Activated CD8-positive, alpha-beta memory T cell treated with anti-CD3 and anti-CD28 coated beads, Interleukin-2, amount 10 ng/mL, durations not matched to agents 7 days and 5 days (primary cell): ENCODE data around the gene MOGAT2. TPM values are rescaled to one million over a fixed set of nuclear protein-coding genes. Genes with fewer than 3 reads are reported as not detected.
"Not testable (repeated sequence)": the region's sequence is repeated elsewhere in the genome, so short reads cannot be mapped to it uniquely, and the experiment has no call there.

ENCODE experiments used
- ATAC-seq: fragments of 150-1000 bp; cut with Tn5 transposase; one replicate; pipeline ENCODE4 v1.10.0; 2021; ENCODE audit warnings: moderate library complexity
- CTCF ChIA-PET: fragments of 350-600 bp; sonication (Branson Sonifier 250); formaldehyde crosslinking; loops from one replicate; lab custom pipeline; 2021; ENCODE audit warnings: antibody characterized with exemption; lab: Charles Lee
- DNase-seq: peaks from one replicate; pipeline ENCODE4 v3.0.0-alpha.2; 2020
- H3K27ac Mint-ChIP-seq: one replicate; pipeline ENCODE4 v1.8.0; 2021; ENCODE audit warnings: mild to moderate bottlenecking, mixed read lengths
- H3K27me3 Mint-ChIP-seq: one replicate; pipeline ENCODE4 v1.8.0; 2021; ENCODE audit warnings: mixed read lengths
- H3K36me3 Mint-ChIP-seq: one replicate; pipeline ENCODE4 v1.8.0; 2021; ENCODE audit warnings: mild to moderate bottlenecking, mixed read lengths
- H3K4me1 Mint-ChIP-seq: one replicate; pipeline ENCODE4 v1.8.0; 2021; ENCODE audit warnings: mixed read lengths
- H3K4me3 Mint-ChIP-seq: one replicate; pipeline ENCODE4 v1.8.0; 2021; ENCODE audit warnings: mild to moderate bottlenecking, moderate library complexity, mixed read lengths
- H3K9me3 Mint-ChIP-seq: one replicate; pipeline ENCODE4 v1.8.0; 2022; ENCODE audit warnings: low read depth, mixed read lengths
- total RNA-seq, 2 experiments: library from RNA; stranded (reverse); gene quantifications; one replicate each; pipeline ENCODE4 v1.2.3, GENCODE V29; 2021

Gene MOGAT2
- not detected for total RNA-seq

- Mint-ChIP-seq H3K27ac (no peak within 1 kb of the TSS), H3K27me3 (peaks cover 11% of the 10 kb centered on the region), H3K36me3 (no peaks in the 10 kb centered on the region), H3K9me3 (no peaks in the 10 kb centered on the region), H3K4me1 (no peaks in the 10 kb centered on the region), H3K4me3 (no peak within 1 kb of the TSS)
- CTCF ChIA-PET, result interaction anchor here (0.6 kb wide), 1 partner anchor 48 kb away, joined by 3 read pairs; no protein-coding TSS in a partner anchor
- ATAC-seq (no peak), DNase-seq (peak; percentile 21)
These were observed at the start of gene MOGAT2 for GRCh38 chr11:75717608-75718418. Gene MOGAT2 (plus strand): TSS chr11:75717838. CDS start chr11:75717889, 51 bp downstream.

GRCh38 chr11:75668451-75669297 lies 49.0 kb upstream of the MOGAT2 start, which contains the start of gene MAP6:
Gene MAP6 (minus strand): TSS chr11:75669038. CDS start chr11:75668369, 669 bp downstream.
- DNase-seq, result peak; percentile 62
- Mint-ChIP-seq H3K27me3 (peaks cover 75% of the 10 kb centered on the region), H3K36me3 (no peaks in the 10 kb centered on the region), H3K4me1 (peaks cover 33% of the 10 kb centered on the region), H3K9me3 (no peaks in the 10 kb centered on the region), H3K4me3 (peak within 1 kb of the TSS; percentile 72), H3K27ac (no peak within 1 kb of the TSS)
- CTCF ChIA-PET, result interaction anchor here (0.6 to 1.4 kb wide), 3 partner anchors 37 to 135 kb away, joined by 3 to 4 read pairs (median 3); no protein-coding TSS in a partner anchor
- peak; percentile 54 for ATAC-seq

- H3K4me3 Mint-ChIP-seq, result peak overlapping the region; percentile 12
- peaks cover 64% of the 10 kb centered on the region for H3K27me3 Mint-ChIP-seq
- peak; percentile 76 for DNase-seq
- H3K4me1 Mint-ChIP-seq, result peaks cover 29% of the 10 kb centered on the region
- H3K36me3 Mint-ChIP-seq, result peaks cover 4% of the 10 kb centered on the region
- peaks cover 3% of the 10 kb centered on the region for H3K9me3 Mint-ChIP-seq
- no peak overlapping the region for H3K27ac Mint-ChIP-seq
- CTCF ChIA-PET, result interaction anchor here (1.0 to 1.3 kb wide), 3 partner anchors 8 to 149 kb away, joined by 3 to 5 read pairs (median 3); partner anchors contain the start of gene GDPD5
- peak; percentile 93 for ATAC-seq
These were observed 43.6 kb upstream of the MOGAT2 start for GRCh38 chr11:75673977-75674582.

- CTCF ChIA-PET, result no interaction called here
- H3K27ac Mint-ChIP-seq, result no peak overlapping the region
These were observed 40.4 kb upstream of the MOGAT2 start for GRCh38 chr11:75677275-75677674.

GRCh38 chr11:75677909-75678308 lies 39.7 kb upstream of the MOGAT2 start:
- Mint-ChIP-seq H3K9me3 (peaks cover 3% of the 10 kb centered on the region), H3K27ac (no peak overlapping the region), H3K36me3 (peaks cover 4% of the 10 kb centered on the region), H3K27me3 (peaks cover 47% of the 10 kb centered on the region), H3K4me3 (no peak overlapping the region), H3K4me1 (peaks cover 14% of the 10 kb centered on the region)
- no peak for ATAC-seq
- CTCF ChIA-PET, result no interaction called here
- DNase-seq, result no peak

More at GRCh38 chr11:75677275-75677674, 40.4 kb upstream of the MOGAT2 start:
- peaks cover 3% of the 10 kb centered on the region for H3K9me3 Mint-ChIP-seq
- H3K4me1 Mint-ChIP-seq, result peaks cover 17% of the 10 kb centered on the region
- DNase-seq (no peak), ATAC-seq (no peak)
- H3K36me3 Mint-ChIP-seq, result peaks cover 4% of the 10 kb centered on the region
- H3K27me3 Mint-ChIP-seq, result peaks cover 46% of the 10 kb centered on the region
- H3K4me3 Mint-ChIP-seq, result no peak overlapping the region

- ATAC-seq, result no peak
- H3K36me3 Mint-ChIP-seq, result peaks cover 4% of the 10 kb centered on the region
- DNase-seq, result no peak
- no peak overlapping the region for H3K4me3 Mint-ChIP-seq
- CTCF ChIA-PET, result interaction anchor here (1.2 kb wide), 1 partner anchor 27 kb away, joined by 3 read pairs; no protein-coding TSS in a partner anchor
- H3K9me3 Mint-ChIP-seq, result peaks cover 3% of the 10 kb centered on the region
- peaks cover 8% of the 10 kb centered on the region for H3K4me1 Mint-ChIP-seq
- H3K27ac Mint-ChIP-seq, result no peak overlapping the region
- peaks cover 55% of the 10 kb centered on the region for H3K27me3 Mint-ChIP-seq
These were observed 38.9 kb upstream of the MOGAT2 start for GRCh38 chr11:75678620-75679259.

GRCh38 chr11:75679566-75679965 lies 38.1 kb upstream of the MOGAT2 start:
- ATAC-seq (no peak), DNase-seq (no peak)
- no peaks in the 10 kb centered on the region for H3K36me3 Mint-ChIP-seq
- CTCF ChIA-PET, result interaction anchor here (1.2 kb wide), 1 partner anchor 27 kb away, joined by 3 read pairs; no protein-coding TSS in a partner anchor
- H3K27ac Mint-ChIP-seq, result no peak overlapping the region
- no peak overlapping the region for H3K4me3 Mint-ChIP-seq
- H3K4me1 Mint-ChIP-seq, result peaks cover 2% of the 10 kb centered on the region
- H3K9me3 Mint-ChIP-seq, result no peaks in the 10 kb centered on the region
- H3K27me3 Mint-ChIP-seq, result peaks cover 63% of the 10 kb centered on the region

- H3K36me3 Mint-ChIP-seq, result peaks cover 16% of the 10 kb centered on the region
- CTCF ChIA-PET, result interaction anchor here (1.0 kb wide), 1 partner anchor 22 kb away, joined by 5 read pairs; no protein-coding TSS in a partner anchor
- H3K27me3 Mint-ChIP-seq, result peaks cover 72% of the 10 kb centered on the region
- H3K27ac Mint-ChIP-seq, DNase-seq, ATAC-seq, H3K4me3 Mint-ChIP-seq, H3K4me1 Mint-ChIP-seq: not testable (repeated sequence)
- peaks cover 10% of the 10 kb centered on the region for H3K9me3 Mint-ChIP-seq
These were observed 33.8 kb upstream of the MOGAT2 start for GRCh38 chr11:75683856-75684255.

GRCh38 chr11:75689863-75690609 lies 27.6 kb upstream of the MOGAT2 start:
- no peak for DNase-seq
- Mint-ChIP-seq H3K4me3 (no peak overlapping the region), H3K27me3 (peaks cover 75% of the 10 kb centered on the region), H3K36me3 (peaks cover 11% of the 10 kb centered on the region), H3K27ac (no peak overlapping the region), H3K9me3 (peaks cover 9% of the 10 kb centered on the region), H3K4me1 (peaks cover 8% of the 10 kb centered on the region)
- CTCF ChIA-PET, result no interaction called here
- ATAC-seq, result no peak

- CTCF ChIA-PET, result no interaction called here
- Mint-ChIP-seq H3K4me3 (no peak overlapping the region), H3K9me3 (no peaks in the 10 kb centered on the region), H3K27me3 (peaks cover 73% of the 10 kb centered on the region), H3K27ac (no peak overlapping the region), H3K4me1 (peaks cover 8% of the 10 kb centered on the region), H3K36me3 (no peaks in the 10 kb centered on the region)
- ATAC-seq (no peak), DNase-seq (no peak)
These were observed 25.8 kb upstream of the MOGAT2 start for GRCh38 chr11:75691804-75692203.

GRCh38 chr11:75697906-75698581 lies 19.6 kb upstream of the MOGAT2 start:
- CTCF ChIA-PET, result interaction anchor here (1.2 to 2.4 kb wide), 2 partner anchors 9 to 25 kb away, joined by 5 to 12 read pairs; no protein-coding TSS in a partner anchor
- DNase-seq, result no peak
- no peak overlapping the region for H3K4me3 Mint-ChIP-seq
- peaks cover 51% of the 10 kb centered on the region for H3K27me3 Mint-ChIP-seq
- ATAC-seq, result no peak
- H3K9me3 Mint-ChIP-seq, result no peaks in the 10 kb centered on the region
- no peaks in the 10 kb centered on the region for H3K36me3 Mint-ChIP-seq
- H3K4me1 Mint-ChIP-seq, result peaks cover 4% of the 10 kb centered on the region
- no peak overlapping the region for H3K27ac Mint-ChIP-seq
